ENCODE measurements around the gene TNNT3.
"Not testable (repeated sequence)": the region's sequence is repeated elsewhere in the genome, so short reads cannot be mapped to it uniquely, and the experiment has no call there.

Gene TNNT3

GRCh38 chr11:1919391-1920127 lies at the start of gene TNNT3:
TSS of gene TNNT3 (plus strand) at chr11:1919703. CDS start at chr11:1922875, 3,172 bp downstream.
- DNase-seq = no peak

GRCh38 chr11:1870326-1870696 lies 49.2 kb upstream of the TNNT3 start:
- no peak for DNase-seq

- DNase-seq = no peak
These were observed 48.6 kb upstream of the TNNT3 start for GRCh38 chr11:1870721-1871466.

GRCh38 chr11:1871531-1871930 lies 48.0 kb upstream of the TNNT3 start:
- no peak for DNase-seq

- no peak for DNase-seq
These were observed 47.1 kb upstream of the TNNT3 start for GRCh38 chr11:1872267-1872985.

GRCh38 chr11:1873048-1873812 lies 46.3 kb upstream of the TNNT3 start:
- no peak for DNase-seq

- DNase-seq = not testable (repeated sequence)
These were observed 45.7 kb upstream of the TNNT3 start for GRCh38 chr11:1873813-1874150.

- DNase-seq = not testable (repeated sequence)
These were observed 44.9 kb upstream of the TNNT3 start for GRCh38 chr11:1874441-1875092.

- no peak for DNase-seq
These were observed 44.2 kb upstream of the TNNT3 start for GRCh38 chr11:1875093-1875850.

- not testable (repeated sequence) for DNase-seq
These were observed 43.6 kb upstream of the TNNT3 start for GRCh38 chr11:1875851-1876301.

GRCh38 chr11:1876361-1877063 lies 43.0 kb upstream of the TNNT3 start:
- DNase-seq = peak; percentile 38

- DNase-seq = no peak
These were observed 42.0 kb upstream of the TNNT3 start for GRCh38 chr11:1877211-1878136.

- DNase-seq = no peak
These were observed 41.1 kb upstream of the TNNT3 start for GRCh38 chr11:1878137-1879031.

- DNase-seq = no peak
These were observed 40.1 kb upstream of the TNNT3 start for GRCh38 chr11:1879342-1879940.

- peak; percentile 42 for DNase-seq
These were observed 39.4 kb upstream of the TNNT3 start for GRCh38 chr11:1879941-1880720.

GRCh38 chr11:1880746-1881441 lies 38.6 kb upstream of the TNNT3 start:
- DNase-seq = no peak

Measured in suppressor macrophage treated with lipopolysaccharide for 4 hours (primary cell).